Epithelial cell of proximal tubule (primary cell): Measurements from ENCODE around the gene TMEM150B. TPM values are rescaled to one million over a fixed set of nuclear protein-coding genes. Genes with fewer than 3 reads are reported as not detected.

Source experiments
- DNase-seq: peaks from one replicate; pipeline ENCODE4 v3.0.0-alpha.2; 2011; ENCODE audit warnings: low read depth
- H3K4me3 ChIP-seq: 2 replicates; pipeline ENCODE4 v1.5.1; 2011; ENCODE audit warnings: low read depth, mild to moderate bottlenecking, low read length
- CTCF ChIP-seq: conservative IDR thresholded peaks from 2 replicates; pipeline ENCODE4 v1.5.1; 2012; ENCODE audit warnings: low read depth, mild to moderate bottlenecking, low read length
- total RNA-seq: library from RNA; depleted of rRNA; stranded (reverse); fragments of >200 nt; gene quantifications from 2 replicates; pipeline ENCODE4 v1.2.3, GENCODE V29; 2015

TMEM150B gene, protein sequence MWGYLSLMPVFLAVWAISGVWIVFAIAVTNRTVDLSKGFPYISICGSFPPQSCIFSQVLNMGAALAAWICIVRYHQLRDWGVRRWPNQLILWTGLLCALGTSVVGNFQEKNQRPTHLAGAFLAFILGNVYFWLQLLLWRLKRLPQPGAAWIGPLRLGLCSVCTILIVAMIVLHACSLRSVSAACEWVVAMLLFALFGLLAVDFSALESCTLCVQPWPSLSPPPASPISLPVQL
- total RNA-seq = not detected in 2 replicates

DNA sequence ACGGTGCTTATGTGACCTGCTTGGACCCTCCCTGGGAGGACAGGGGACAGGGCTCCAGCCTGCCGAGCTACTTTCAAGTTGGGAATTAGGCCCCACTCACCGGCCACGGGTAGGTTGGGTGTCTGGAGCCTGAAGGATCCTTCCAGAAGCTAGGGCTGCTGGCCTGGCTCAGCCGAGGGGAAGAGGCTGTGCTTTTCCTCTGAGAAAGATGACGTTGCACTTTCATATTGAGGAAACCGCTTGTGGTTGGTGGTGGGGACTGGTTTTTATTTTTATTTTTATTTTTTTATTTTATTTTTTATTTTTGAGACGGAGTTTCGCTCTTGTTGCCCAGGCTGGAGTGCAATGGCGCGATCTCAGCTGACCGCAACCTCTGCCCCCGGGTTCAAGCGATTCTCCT is at the start of gene TMEM150B:
TMEM150B (minus strand) TSS at position 170 of the 400 bp plus-strand sequence. CDS start 4,305 bp downstream, outside the sequence.
- no peak for DNase-seq
- H3K4me3 ChIP-seq = no peak within 1 kb of the TSS
- TF ChIP-seq CTCF = no peak

DNA sequence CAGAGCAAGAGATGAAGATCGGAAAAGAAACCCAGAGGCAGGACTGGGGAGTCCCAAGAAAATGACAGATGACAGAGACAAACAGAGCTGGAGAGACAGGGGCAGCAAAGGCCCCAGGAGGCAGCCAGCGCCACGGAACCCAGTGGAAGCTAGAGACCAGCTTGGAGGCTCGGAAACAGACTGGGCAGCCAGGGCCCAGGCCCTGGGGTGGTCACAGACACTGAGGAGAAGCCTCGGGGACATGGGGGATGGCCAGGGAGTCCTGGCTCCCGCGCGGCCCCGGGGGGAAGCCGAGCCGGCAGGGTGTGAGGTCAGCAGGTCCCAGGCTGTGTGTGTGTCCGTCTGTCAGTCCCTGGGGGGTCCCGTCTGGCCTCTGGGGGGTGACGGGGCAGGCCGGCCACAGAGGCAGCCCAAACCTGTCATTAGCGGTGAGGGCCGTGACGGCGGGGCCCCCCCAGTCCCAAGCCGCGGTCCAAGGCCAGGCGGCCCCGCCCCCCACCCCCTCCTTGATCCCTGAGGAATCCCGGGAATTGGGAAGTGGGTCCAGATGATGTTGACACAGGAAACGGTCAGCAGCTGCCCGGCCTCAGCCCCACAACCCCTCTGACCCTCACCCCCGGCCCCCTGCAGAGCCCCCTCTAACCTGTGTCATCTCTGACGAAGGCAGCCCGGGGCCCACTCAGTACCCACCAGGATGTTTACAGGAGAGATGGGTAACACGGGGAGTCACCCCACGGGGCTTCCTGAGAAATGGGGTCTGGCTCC is 49.0 kb upstream of the TMEM150B start:
- no peak for TF ChIP-seq CTCF
- no peak for DNase-seq
- H3K4me3 ChIP-seq = no peak overlapping the region

DNA sequence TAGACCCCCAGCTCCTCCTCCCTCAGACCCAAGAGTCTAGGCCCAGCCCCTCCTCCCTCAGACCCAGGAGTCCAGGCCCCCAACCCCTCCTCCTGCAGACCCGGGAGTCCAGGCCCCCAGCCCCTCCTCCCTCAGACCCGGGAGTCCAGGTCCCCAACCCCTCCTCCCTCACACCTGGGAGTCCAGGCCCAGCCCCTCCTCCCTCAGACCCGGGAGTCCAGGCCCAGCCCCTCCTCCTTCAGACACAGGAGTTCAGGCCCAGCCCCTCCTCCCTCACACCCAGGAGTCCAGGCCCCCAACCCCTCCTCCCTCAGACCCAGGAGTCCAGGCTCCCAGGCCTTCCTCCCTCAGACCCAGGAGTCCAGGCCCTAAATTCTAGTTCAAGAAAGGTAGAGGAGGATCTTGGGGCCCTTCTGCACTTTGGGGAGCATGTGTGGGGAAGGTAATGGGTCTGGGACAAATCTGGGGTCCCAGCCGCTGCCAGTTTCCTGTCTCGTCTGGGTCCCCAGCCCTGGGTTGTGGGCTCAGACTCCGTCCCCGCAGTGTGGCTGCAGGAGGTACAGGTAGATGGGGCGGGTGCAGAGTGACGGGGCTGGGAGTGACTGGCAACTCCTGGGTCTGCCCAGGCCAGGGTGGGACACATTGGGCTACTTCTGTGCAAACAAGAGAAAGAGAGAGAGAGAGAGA is 48.3 kb upstream of the TMEM150B start:
- no peak for TF ChIP-seq CTCF
- H3K4me3 ChIP-seq = no peak overlapping the region
- DNase-seq = no peak

- no peak overlapping the region for H3K4me3 ChIP-seq
- TF ChIP-seq CTCF = no peak
- DNase-seq = no peak
Observed at GRCh38 chr19:55372316-55373081, 47.4 kb upstream of the TMEM150B start.

- DNase-seq = no peak
- TF ChIP-seq CTCF = no peak
- peak within 1 kb of the TSS; percentile 48 for H3K4me3 ChIP-seq
Observed at GRCh38 chr19:55370305-55370988, 45.3 kb upstream of the TMEM150B start, which contains the start of gene IL11. Gene IL11, minus strand, starts transcription at chr19:55370463. Its CDS starts 153 bp downstream, at chr19:55370310.

GRCh38 chr19:55369653-55370304 is 44.6 kb upstream of the TMEM150B start:
- DNase-seq = no peak
- no peak for TF ChIP-seq CTCF

More at GRCh38 chr19:55369653-55370304, 44.6 kb upstream of the TMEM150B start:
- peak overlapping the region; percentile 48 for H3K4me3 ChIP-seq
